Measurements from ENCODE around the gene ROR2.

Gene ROR2

DNA sequence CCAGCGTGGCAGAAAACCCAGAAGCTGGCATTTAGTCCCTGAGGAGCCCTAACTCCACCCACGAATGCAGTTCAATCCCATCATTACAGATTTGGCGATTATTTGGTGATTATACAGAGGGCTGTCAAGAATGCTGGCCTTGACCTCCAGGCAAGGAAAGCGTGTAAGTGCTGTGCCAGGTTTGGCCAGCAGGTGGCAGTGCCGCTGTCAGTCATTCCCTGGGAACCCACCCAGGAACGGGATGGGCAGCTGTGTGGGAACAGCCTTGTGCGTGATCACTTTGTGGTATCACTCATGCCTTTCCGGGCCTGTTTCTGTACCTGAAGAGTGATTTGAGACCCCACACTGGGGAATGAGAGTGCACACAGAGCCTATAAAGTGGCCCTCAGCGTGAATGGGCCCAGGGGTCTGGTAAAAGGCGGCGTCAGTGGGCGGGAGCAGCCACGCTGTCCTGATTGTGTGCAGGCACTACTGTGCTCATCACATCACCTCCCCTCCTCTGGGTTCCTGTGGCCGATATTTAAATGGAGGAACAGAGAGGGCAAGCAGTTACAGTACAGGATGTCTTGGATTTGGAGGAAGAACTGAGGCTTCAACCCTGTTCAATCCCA lies 215.6 kb downstream of the ROR2 start:
- Histone ChIP-seq H3K4me1 (ENCODE audit: control insufficient read depth, insufficient read depth, low read length) (peaks cover 7% of the 10 kb centered on the region), H3K27me3 (ENCODE audit: control insufficient read depth, insufficient read depth, low read length) (no peaks in the 10 kb centered on the region), H3K4me3 (ENCODE audit: low read length) (no peak overlapping the region), H3K36me3 (ENCODE audit: control insufficient read depth, insufficient read depth, low read length) (no peaks in the 10 kb centered on the region), H3K27ac (ENCODE audit: low read depth, low read length) (no peak overlapping the region), H3K9ac (ENCODE audit: low read length) (no peak overlapping the region)

DNA sequence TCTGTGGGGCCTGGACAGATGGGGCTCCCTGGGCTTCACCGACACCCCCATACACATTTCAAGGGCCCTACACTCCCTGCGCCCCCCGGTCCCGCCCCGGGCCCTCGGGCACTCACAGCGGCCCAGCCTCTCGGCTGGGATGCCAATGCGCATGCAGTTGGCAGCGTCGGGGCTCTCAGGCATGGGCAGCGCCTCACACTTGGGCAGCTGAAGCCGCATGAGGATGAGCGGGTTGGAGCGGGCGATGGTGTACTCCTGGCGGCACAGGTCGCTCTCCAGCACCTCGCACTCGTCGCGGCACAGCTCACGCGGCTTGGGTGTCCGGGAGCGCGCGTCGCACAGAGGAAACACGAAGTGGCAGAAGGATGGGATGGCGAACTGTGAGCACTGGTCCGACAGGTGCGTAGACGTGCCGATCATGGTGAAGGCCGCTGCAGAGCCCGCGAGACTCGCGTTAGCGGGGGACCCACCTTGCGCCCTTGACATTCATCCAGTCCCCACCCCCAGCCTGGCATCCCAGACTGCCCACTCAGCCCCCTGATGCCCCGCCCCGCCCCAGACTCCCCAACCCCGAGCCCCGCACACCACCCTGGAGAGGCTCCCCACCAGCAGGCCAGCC lies 216.9 kb downstream of the ROR2 start:
- no peaks in the 10 kb centered on the region for H3K36me3 ChIP-seq (ENCODE audit: control insufficient read depth, insufficient read depth, low read length)
- no peaks in the 10 kb centered on the region for H3K27me3 ChIP-seq (ENCODE audit: control insufficient read depth, insufficient read depth, low read length)
- H3K27ac ChIP-seq (ENCODE audit: low read depth, low read length), result no peak overlapping the region
- H3K4me3 ChIP-seq (ENCODE audit: low read length), result no peak overlapping the region
- no peak overlapping the region for H3K9ac ChIP-seq (ENCODE audit: low read length)
- H3K4me1 ChIP-seq (ENCODE audit: control insufficient read depth, insufficient read depth, low read length), result peaks cover 14% of the 10 kb centered on the region

DNA sequence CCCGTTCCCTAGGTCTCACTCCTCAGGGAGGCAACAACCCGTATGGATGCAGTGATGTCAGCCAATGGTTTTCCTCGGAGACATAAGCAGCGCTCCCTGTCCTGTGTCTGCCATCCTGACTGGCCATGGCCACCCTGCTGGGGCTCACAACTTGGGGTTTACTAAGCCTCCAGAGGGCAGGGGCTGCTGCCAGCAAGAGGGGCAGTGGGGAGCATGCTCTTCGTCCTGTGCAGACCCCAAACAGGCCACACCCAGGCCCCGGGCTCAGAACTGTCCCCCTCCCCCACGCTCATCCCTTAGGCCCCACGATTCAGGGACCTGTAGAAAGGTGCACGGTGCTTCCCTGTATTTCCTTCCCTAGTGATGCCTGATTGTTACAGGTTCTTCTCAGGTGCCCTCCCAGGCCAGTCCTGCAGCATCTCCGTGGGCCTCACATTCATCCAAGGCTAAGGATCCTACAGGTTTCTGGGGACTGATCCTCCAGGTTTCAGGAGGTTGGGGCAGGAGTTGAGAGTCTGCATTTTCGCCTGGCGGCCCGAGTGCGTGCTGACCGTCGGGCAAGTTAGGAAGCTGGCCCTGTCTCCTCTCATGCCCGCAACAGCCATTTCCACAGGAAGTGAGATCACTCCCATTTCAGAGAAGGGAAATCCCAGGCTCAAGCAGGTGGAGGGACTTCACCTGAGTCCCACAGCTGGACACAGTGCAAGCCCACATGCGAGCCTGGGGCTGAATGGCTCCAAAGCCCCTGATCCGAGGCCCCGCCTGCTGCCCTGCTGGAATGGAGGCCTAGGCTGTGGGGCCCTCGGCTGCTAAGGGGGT lies 217.6 kb downstream of the ROR2 start:
- H3K9ac ChIP-seq (ENCODE audit: low read length), result no peak overlapping the region
- no peak overlapping the region for H3K4me3 ChIP-seq (ENCODE audit: low read length)
- H3K4me1 ChIP-seq (ENCODE audit: control insufficient read depth, insufficient read depth, low read length), result peaks cover 14% of the 10 kb centered on the region
- H3K27me3 ChIP-seq (ENCODE audit: control insufficient read depth, insufficient read depth, low read length), result no peaks in the 10 kb centered on the region
- H3K27ac ChIP-seq (ENCODE audit: low read depth, low read length), result no peak overlapping the region
- H3K36me3 ChIP-seq (ENCODE audit: control insufficient read depth, insufficient read depth, low read length), result no peaks in the 10 kb centered on the region

DNA sequence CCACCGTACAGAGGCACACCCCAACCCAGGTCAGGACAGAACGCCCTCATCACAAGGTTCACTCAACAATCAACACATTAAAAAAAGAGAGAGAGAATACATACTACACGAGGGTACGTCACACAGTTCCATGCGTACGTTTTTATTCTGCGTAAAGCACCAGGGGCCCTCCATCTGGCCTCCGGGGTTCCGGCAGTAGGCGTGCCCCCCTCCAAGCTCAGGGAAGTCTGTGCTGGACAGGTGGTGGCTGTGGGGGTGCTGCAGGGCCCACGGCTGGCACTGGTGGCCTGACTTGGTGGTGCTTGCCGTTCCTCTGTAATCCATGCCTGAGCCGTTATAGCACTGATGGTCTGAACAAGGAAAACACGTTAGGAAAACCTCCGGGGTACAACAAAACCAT lies 219.2 kb downstream of the ROR2 start:
- no peaks in the 10 kb centered on the region for H3K27me3 ChIP-seq (ENCODE audit: control insufficient read depth, insufficient read depth, low read length)
- H3K27ac ChIP-seq (ENCODE audit: low read depth, low read length), result no peak overlapping the region
- peaks cover under 1% of the 10 kb centered on the region for H3K36me3 ChIP-seq (ENCODE audit: control insufficient read depth, insufficient read depth, low read length)

DNA sequence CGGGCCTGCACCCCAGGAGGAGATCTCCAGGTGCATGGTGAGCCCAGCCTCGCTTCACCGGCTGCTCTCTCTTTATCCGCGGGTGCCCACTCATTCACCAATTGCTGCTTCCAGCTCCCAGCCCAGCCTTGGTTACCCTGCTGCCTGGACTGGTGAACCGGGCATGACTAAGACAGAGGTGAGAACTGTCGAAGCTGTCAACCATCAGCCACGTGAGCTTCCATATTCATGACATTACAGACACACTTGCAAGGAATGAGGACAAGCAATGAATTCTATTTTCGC lies 220.5 kb downstream of the ROR2 start:
- no peaks in the 10 kb centered on the region for H3K27me3 ChIP-seq (ENCODE audit: control insufficient read depth, insufficient read depth, low read length)
- peaks cover 12% of the 10 kb centered on the region for H3K4me1 ChIP-seq (ENCODE audit: control insufficient read depth, insufficient read depth, low read length)
- peaks cover 7% of the 10 kb centered on the region for H3K36me3 ChIP-seq (ENCODE audit: control insufficient read depth, insufficient read depth, low read length)
- H3K27ac ChIP-seq (ENCODE audit: low read depth, low read length), result peak overlapping the region; percentile 46
- H3K4me3 ChIP-seq (ENCODE audit: low read length), result no peak overlapping the region
- H3K9ac ChIP-seq (ENCODE audit: low read length), result no peak overlapping the region

More for the DNA sequence above, 219.2 kb downstream of the ROR2 start:
- H3K4me3 ChIP-seq (ENCODE audit: low read length), result no peak overlapping the region
- H3K9ac ChIP-seq (ENCODE audit: low read length), result no peak overlapping the region
- peaks cover 14% of the 10 kb centered on the region for H3K4me1 ChIP-seq (ENCODE audit: control insufficient read depth, insufficient read depth, low read length)

DNA sequence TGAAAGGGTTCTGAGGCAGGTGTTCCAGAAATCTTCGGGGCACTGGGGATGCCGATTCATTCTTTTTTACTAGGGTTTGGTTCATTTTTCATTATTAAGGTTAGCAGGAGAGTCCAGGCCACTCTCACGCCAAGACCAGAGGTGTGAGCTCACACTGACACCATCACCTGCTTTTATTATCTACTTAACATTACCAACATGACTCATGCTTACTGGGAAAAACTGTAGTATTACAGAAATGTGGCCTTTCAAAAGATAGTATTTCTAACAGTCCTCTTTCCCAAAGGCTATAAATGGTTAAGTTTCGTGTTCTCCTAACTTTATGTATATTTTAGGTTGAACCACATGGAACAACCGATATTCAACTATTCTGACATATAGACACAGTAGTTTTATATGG lies 222.1 kb downstream of the ROR2 start:
- Histone ChIP-seq H3K36me3 (ENCODE audit: control insufficient read depth, insufficient read depth, low read length) (peaks cover 7% of the 10 kb centered on the region), H3K27ac (ENCODE audit: low read depth, low read length) (peak overlapping the region; percentile 34), H3K9ac (ENCODE audit: low read length) (no peak overlapping the region), H3K27me3 (ENCODE audit: control insufficient read depth, insufficient read depth, low read length) (no peaks in the 10 kb centered on the region), H3K4me3 (ENCODE audit: low read length) (no peak overlapping the region), H3K4me1 (ENCODE audit: control insufficient read depth, insufficient read depth, low read length) (peaks cover 7% of the 10 kb centered on the region)

DNA sequence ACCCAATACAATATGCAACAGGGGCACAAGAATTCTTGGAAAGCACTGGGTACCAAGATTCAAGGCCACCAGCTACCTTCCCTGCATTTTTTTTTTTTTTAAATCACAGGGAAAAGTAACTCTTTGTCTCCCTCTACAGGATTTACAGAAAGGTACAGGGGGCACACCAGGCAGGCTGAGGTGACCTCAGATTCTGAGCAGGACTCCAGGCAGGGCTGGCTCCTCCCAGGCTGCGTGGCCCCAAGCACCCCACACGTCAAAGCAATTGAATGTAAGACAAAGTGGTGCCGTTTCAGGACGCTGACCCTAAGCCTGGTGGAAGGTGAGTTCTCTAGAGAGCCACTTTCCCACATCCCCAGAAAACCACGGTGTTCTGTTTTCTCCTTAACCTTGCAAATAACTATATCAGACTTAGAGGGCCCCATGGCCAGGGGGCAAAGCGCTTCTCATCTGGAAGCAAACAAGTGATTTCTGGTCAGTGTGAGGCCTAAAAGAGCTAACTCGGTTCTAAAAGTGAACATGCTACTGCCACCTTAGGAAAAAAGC lies 222.6 kb downstream of the ROR2 start:
- Histone ChIP-seq H3K27me3 (ENCODE audit: control insufficient read depth, insufficient read depth, low read length) (no peaks in the 10 kb centered on the region), H3K4me3 (ENCODE audit: low read length) (no peak overlapping the region), H3K4me1 (ENCODE audit: control insufficient read depth, insufficient read depth, low read length) (peaks cover 7% of the 10 kb centered on the region), H3K9ac (ENCODE audit: low read length) (no peak overlapping the region), H3K36me3 (ENCODE audit: control insufficient read depth, insufficient read depth, low read length) (peaks cover 7% of the 10 kb centered on the region), H3K27ac (ENCODE audit: low read depth, low read length) (peak overlapping the region; percentile 34)

DNA sequence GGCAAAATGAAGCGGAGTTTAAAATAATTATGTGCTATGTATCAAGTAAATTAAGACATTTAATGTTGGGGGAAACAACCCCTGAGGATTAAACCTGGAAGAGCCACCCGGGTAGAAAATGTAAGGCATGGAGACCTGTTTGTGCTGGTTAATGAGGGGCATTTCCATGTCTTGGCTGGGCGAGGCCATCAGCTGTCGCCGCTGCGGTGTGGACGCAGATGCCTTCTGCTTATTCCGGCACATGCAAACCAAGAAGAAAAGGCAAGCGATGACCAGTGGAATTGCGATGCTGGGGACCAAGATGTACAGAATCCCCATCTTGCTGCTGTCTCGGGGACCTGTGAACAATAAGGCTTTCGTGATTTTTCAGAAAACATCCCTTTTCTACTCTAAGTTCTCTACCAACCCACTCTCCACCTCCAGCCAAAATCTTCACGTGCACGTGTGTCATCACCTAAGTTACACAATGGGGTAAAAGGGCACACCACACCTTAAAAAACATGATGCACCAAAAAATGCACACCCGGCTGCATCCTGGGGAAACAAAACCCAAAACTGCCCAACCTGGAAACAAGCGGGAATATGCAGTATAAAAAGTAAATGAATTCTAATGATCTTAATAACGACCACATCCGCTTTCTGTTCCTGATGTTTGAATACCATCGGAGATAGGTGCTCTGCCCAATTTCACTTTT lies 223.5 kb downstream of the ROR2 start:
- Histone ChIP-seq H3K27me3 (ENCODE audit: control insufficient read depth, insufficient read depth, low read length) (no peaks in the 10 kb centered on the region), H3K9ac (ENCODE audit: low read length) (no peak overlapping the region), H3K27ac (ENCODE audit: low read depth, low read length) (no peak overlapping the region), H3K4me1 (ENCODE audit: control insufficient read depth, insufficient read depth, low read length) (peaks cover 7% of the 10 kb centered on the region), H3K4me3 (ENCODE audit: low read length) (no peak overlapping the region), H3K36me3 (ENCODE audit: control insufficient read depth, insufficient read depth, low read length) (peaks cover 7% of the 10 kb centered on the region)

DNA sequence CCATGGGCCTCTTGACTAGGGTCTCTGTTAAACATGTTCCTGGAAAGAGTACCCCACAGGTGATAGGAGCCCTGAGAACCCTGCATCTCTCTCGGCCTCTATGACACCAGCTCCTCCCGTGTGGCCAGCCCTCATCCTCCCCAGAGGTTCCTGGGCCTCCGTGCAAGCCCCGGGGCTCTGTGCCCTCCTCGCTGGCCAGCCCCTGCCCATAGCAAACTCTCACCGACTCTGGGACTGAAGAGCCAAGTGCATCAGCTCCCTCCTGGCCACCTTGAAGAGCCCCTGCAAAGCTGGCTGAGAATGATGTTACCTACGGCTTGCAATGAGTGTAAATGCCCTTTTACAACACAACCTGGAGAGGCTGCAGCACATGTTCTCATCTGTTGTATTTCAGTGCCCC lies 224.4 kb downstream of the ROR2 start:
- H3K4me1 ChIP-seq (ENCODE audit: control insufficient read depth, insufficient read depth, low read length), result peaks cover 7% of the 10 kb centered on the region
- no peaks in the 10 kb centered on the region for H3K27me3 ChIP-seq (ENCODE audit: control insufficient read depth, insufficient read depth, low read length)
- no peak overlapping the region for H3K9ac ChIP-seq (ENCODE audit: low read length)
- H3K36me3 ChIP-seq (ENCODE audit: control insufficient read depth, insufficient read depth, low read length), result peaks cover 7% of the 10 kb centered on the region
- H3K27ac ChIP-seq (ENCODE audit: low read depth, low read length), result no peak overlapping the region
- H3K4me3 ChIP-seq (ENCODE audit: low read length), result no peak overlapping the region

DNA sequence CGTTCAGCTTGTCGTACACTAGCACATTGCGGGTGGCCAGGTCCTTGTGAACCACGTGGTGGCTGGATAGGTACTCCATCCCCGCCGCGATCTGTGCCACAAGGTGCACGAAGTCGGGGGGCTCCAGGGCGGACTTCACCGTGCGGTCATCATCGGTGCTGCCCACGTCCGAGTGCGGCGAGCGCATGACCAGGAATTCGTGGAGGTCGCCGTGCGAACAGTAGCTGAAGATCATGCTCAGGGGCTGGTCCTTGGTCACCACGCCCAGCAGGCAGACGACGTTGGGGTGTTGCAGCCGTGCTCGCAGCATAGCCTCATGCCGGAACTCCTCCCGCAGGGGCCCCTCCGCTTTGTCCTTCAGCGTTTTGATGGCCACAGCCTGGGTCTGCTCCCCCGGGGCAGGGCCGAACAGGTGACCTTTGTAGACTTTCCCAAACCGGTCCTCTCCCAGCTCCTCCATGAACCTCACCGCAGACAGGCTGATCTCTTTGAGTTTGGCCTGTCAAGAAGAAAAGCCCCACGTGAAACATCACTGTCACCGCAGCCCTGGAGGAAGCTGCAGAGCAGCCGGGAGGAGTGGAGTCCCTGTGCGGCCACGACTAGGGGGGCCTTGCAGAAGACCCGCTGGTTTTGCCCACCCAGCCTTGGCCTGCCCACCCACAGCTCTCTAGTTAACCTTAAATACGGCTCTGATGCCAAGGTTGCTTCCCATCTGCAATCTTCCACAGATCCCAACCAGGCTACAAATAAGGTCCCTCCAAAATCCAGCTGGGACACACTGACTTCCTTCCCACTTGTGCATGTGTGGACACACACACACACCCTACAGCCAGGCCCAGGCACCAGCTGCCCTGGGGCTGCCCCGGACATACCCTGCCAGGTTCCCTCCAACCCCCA lies 225.2 kb downstream of the ROR2 start:
- peaks cover 7% of the 10 kb centered on the region for H3K36me3 ChIP-seq (ENCODE audit: control insufficient read depth, insufficient read depth, low read length)
- peaks cover 7% of the 10 kb centered on the region for H3K4me1 ChIP-seq (ENCODE audit: control insufficient read depth, insufficient read depth, low read length)
- no peak overlapping the region for H3K4me3 ChIP-seq (ENCODE audit: low read length)
- H3K9ac ChIP-seq (ENCODE audit: low read length), result no peak overlapping the region
- no peak overlapping the region for H3K27ac ChIP-seq (ENCODE audit: low read depth, low read length)
- no peaks in the 10 kb centered on the region for H3K27me3 ChIP-seq (ENCODE audit: control insufficient read depth, insufficient read depth, low read length)

- H3K9ac ChIP-seq (ENCODE audit: low read length), result no peak overlapping the region
- H3K27ac ChIP-seq (ENCODE audit: low read depth, low read length), result no peak overlapping the region
- H3K4me1 ChIP-seq (ENCODE audit: control insufficient read depth, insufficient read depth, low read length), result peaks cover 3% of the 10 kb centered on the region
- no peak overlapping the region for H3K4me3 ChIP-seq (ENCODE audit: low read length)
- H3K36me3 ChIP-seq (ENCODE audit: control insufficient read depth, insufficient read depth, low read length), result peaks cover 7% of the 10 kb centered on the region
- no peaks in the 10 kb centered on the region for H3K27me3 ChIP-seq (ENCODE audit: control insufficient read depth, insufficient read depth, low read length)
These were observed 226.0 kb downstream of the ROR2 start for GRCh38 chr9:91724068-91724440.
